GM10248 (cell line): Measurements from ENCODE around the gene CEACAM7.

ENCODE experiments used
- CTCF ChIA-PET: fragments of 300-600 bp; sonication (Branson Sonifier 250); formaldehyde crosslinking; extraction: SDS; loops from one replicate; lab custom pipeline; 2021; ENCODE audit warnings: antibody characterized with exemption; lab: Yijun Ruan, JAX
- POLR2A ChIA-PET: fragments of 350-650 bp; sonication (Branson Sonifier 250); formaldehyde crosslinking; extraction: SDS; loops from one replicate; lab custom pipeline; 2020; ENCODE audit warnings: antibody characterized with exemption; lab: Yijun Ruan, JAX
- DNase-seq: peaks from one replicate; pipeline ENCODE4 v3.0.0; 2012; ENCODE audit errors: extremely low spot score
- TF ChIP-seq, protein P1 (sequence below): IDR thresholded peaks from 2 replicates; pipeline ENCODE4 v1.5.1; 2012; ENCODE audit warnings: mild to moderate bottlenecking, low read depth; ENCODE audit errors: extremely low read depth, missing control alignments, control extremely low read depth

CEACAM7 gene

DNA sequence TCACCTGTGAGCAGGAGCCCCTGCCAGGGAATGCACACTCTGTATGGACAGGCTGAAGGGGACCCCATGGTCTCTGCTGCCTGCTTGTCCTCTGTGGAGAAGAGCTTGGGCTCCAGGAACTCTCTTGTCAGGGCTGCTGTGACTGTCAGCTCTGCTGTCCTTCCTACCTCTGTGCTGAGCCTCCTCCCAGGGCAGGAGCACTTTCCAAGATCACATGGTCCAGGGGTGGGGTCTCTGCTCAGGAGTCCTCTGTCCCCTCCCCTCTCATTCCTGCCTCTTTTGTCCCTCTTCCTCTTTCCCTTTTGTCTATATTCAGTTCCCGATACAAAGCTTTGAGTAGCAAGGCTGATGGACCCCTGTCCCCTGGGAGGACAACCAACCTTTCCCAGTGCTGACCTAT lies at the start of gene CEACAM7:
Gene CEACAM7 (minus strand): TSS at position 173 of the 400 bp plus-strand sequence. CDS start 105 bp downstream, at position 68.
- POLR2A ChIA-PET, result no interaction called here
- CTCF ChIA-PET, result interaction anchor here (1.1 to 2.6 kb wide), 2 partner anchors 19 to 46 kb away, joined by 4 to 13 read pairs; no protein-coding TSS in a partner anchor
- TF ChIP-seq, protein P1, sequence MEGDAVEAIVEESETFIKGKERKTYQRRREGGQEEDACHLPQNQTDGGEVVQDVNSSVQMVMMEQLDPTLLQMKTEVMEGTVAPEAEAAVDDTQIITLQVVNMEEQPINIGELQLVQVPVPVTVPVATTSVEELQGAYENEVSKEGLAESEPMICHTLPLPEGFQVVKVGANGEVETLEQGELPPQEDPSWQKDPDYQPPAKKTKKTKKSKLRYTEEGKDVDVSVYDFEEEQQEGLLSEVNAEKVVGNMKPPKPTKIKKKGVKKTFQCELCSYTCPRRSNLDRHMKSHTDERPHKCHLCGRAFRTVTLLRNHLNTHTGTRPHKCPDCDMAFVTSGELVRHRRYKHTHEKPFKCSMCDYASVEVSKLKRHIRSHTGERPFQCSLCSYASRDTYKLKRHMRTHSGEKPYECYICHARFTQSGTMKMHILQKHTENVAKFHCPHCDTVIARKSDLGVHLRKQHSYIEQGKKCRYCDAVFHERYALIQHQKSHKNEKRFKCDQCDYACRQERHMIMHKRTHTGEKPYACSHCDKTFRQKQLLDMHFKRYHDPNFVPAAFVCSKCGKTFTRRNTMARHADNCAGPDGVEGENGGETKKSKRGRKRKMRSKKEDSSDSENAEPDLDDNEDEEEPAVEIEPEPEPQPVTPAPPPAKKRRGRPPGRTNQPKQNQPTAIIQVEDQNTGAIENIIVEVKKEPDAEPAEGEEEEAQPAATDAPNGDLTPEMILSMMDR, result no peak
- no peak for DNase-seq

DNA sequence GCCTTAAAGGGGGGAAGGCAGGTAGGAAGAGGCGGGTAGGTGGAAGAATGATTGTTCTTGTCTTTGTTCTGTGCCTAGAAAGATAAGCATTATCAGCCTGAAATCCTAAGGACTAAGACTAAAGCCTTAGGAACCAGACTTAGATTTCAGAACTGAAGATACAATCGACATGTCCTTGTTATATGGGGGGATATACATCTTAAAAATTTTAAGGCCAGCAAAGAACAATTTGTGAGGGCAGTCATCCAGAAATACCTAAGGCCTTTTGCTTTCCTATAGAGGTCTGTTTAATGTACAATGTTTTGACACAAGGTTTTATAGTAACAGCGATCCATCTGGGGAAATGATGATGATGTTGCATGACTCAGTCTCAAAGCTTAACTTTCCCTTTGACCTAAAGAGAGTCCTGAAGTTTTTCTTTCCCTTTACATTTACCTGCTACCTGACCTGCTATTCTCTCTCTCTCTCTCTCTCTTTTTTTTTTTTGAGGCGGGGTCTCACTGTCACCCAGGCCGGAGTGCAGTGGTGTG lies 47.1 kb upstream of the CEACAM7 start:
- TF ChIP-seq, protein P1, result no peak
- CTCF ChIA-PET, result interaction anchor here (0.7 to 1.4 kb wide), 2 partner anchors 18 to 19 kb away, joined by 3 to 7 read pairs; no protein-coding TSS in a partner anchor
- POLR2A ChIA-PET, result no interaction called here
- DNase-seq, result no peak

DNA sequence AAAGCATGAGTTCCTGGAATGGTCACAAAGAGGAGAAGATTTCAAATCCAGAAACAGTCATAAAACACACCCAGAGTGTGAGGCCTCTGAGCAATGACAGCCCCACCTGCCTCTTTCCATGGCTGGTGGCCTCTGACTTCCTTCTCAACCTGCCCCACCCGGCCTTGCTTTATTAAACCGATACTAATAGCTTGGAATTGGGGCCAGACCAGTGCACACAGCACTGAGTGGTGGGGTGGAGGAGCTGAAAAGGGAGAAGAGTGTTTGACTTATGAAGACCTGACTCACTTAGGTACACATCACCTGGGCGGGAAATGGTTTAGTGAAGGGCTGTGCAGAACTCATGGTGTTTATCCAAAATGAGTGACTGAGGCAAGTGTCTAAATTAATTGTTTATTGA lies 46.5 kb upstream of the CEACAM7 start:
- TF ChIP-seq, protein P1, result no peak
- ChIA-PET CTCF (interaction anchor here (0.7 kb wide), 1 partner anchor 19 kb away, joined by 3 read pairs; no protein-coding TSS in a partner anchor), POLR2A (no interaction called here)
- DNase-seq, result no peak

DNA sequence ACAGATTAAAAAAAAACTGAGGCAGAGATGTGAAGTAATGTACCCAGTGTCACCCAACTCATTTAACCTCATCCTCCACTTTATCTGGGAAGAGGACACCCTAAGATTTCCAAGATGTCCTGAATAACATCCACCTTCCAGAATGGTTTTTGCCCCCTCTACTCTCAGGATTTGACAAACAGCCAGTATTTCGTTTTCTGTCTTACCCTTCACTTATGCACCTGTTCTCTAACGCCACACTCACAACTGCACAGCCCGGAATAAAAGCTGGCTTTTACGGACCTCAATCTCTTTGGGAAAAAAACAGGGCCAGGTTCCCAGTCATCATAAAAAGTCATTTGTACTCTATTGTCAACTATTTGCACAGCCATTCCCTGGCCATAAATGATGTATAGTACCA lies 46.1 kb upstream of the CEACAM7 start:
- TF ChIP-seq, protein P1, result no peak
- ChIA-PET CTCF (no interaction called here), POLR2A (no interaction called here)
- DNase-seq, result no peak

DNA sequence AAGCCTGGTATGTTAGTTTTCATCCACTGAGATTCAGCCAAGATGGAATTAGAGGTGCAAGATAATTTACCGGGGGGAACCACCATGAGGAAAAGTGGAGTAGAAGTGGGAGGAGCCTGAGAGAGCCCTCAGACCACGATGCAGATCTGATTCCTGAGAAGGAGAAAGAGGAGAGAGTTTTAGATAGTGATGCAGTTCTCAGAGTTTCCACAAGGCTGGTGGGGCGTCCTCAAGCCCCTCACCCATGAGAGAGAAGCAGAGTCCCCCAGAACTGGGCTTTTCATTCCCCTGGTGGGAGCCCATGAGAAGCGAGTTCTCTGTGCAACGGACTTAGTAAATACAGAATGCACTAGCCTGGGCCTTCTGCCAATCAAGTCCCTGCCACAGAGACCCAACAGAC lies 38.4 kb upstream of the CEACAM7 start:
- ChIA-PET POLR2A (no interaction called here), CTCF (no interaction called here)
- DNase-seq, result no peak
- TF ChIP-seq, protein P1, result no peak

DNA sequence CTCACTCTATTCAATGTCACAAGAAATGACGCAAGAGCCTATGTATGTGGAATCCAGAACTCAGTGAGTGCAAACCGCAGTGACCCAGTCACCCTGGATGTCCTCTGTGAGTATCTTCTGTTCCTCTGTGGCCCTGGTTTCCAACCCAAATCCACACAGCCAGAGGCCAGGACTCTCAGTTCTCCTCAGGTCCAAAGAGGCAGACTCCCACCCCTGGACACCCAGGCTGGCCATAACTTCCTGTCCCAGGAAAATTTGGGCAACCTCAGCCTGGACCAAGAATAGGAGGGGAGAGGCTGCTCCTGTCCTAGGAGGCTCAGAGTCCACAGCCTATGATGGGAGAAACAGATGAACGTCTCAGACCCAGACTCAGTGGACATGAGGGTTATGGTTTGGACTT lies 32.0 kb upstream of the CEACAM7 start:
- ChIA-PET CTCF (interaction anchor here (4.9 kb wide), 1 partner anchor 13 kb away, joined by 29 read pairs; no protein-coding TSS in a partner anchor), POLR2A (no interaction called here)
- TF ChIP-seq, protein P1, result no peak
- no peak for DNase-seq
